Measurements from ENCODE around the gene ECHS1. TPM values are rescaled to one million over a fixed set of nuclear protein-coding genes. Genes with fewer than 3 reads are reported as not detected.

ECHS1 gene
- total and polyA plus RNA-seq, 2 of the 8 experiments (the other 6 are each of a cell fraction or from before 2014, with no cell fraction given): 41.7 to 101 TPM

DNA sequence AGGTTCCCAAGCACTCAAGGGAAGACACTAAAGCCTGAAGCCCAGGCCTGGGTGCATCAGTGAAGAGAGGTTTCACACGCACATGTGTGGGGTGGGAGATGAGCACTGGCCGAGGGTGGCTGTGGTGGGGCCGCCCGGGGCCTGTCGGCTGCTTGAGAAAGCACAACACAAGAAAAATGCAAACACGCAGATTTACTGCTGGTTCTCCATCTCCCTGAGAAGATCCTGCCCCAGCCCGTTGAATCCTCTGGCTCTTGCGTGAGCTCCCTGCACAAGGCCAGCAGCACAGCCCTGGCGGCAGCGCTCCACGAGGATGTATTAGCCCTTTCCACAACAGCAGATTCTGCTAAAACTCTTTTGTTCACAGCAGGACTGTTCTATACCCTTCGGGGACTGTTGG, 58.2 kb downstream of the ECHS1 start:
- DNase-seq (ENCODE audit: low read depth in 1 of 2, low spot score in 2 of 2): no peak
- Histone ChIP-seq H2BK12ac (ENCODE audit: low read depth, low read length) (no peak overlapping the region), H2BK120ac (replicated peaks; ENCODE audit: low read depth, low read length) (no peak overlapping the region), H3K79me2 (ENCODE audit: control insufficient read depth in 1 of 2, insufficient read depth in 2 of 2, low read length in 2 of 2) (no peaks in the 10 kb centered on the region), H3K23ac (ENCODE audit: insufficient read length) (no peak overlapping the region), H4K8ac (ENCODE audit: extremely low read depth, insufficient read depth, low read length) (no peak overlapping the region), H2BK5ac (ENCODE audit: low read depth, low read length) (no peak overlapping the region), H3K4ac (replicated peaks; ENCODE audit: insufficient read length, low read depth, low read length) (no peak overlapping the region), H2AFZ (ENCODE audit: low read length) (no peak overlapping the region), H3K4me3 (ENCODE audit: extremely low read depth in 1 of 4, insufficient read depth in 2 of 4, low read depth in 3 of 4, low read length in 4 of 4) (no peak overlapping the region), H3K23me2 (ENCODE audit: low read depth, low read length) (peaks cover 2% of the 10 kb centered on the region; the same call in 1 of the 2 replicates), H3K4me2 (ENCODE audit: insufficient read depth in 1 of 2, low read depth in 2 of 2, low read length in 2 of 2) (no peak overlapping the region), H2AK5ac (ENCODE audit: low read depth, low read length) (no peak overlapping the region), H3K79me1 (ENCODE audit: low read depth, low read length) (no peaks in the 10 kb centered on the region), H4K5ac (ENCODE audit: insufficient read length, low read depth, low read length) (no peak overlapping the region), H4K20me1 (replicated peaks in 1 of 2; ENCODE audit: control insufficient read depth in 1 of 2, insufficient read depth in 2 of 2, low read length in 2 of 2) (peaks cover 0 to 3% of the 10 kb centered on the region in 2 experiments), H3K18ac (ENCODE audit: extremely low read depth, low read length) (no peak overlapping the region), H3K14ac (ENCODE audit: insufficient read length) (no peak overlapping the region), H4K91ac (replicated peaks; ENCODE audit: insufficient read length, low read length) (no peak overlapping the region), H3K36me3 (ENCODE audit: control insufficient read depth in 2 of 4, insufficient read depth in 4 of 4, low read length in 3 of 4) (peaks cover 4 to 19% (median 5%) of the 10 kb centered on the region in 4 experiments; a peak in 7 of 8 replicates), H3K4me1 (replicated peaks in 1 of 4; ENCODE audit: control insufficient read depth in 3 of 4, insufficient read depth in 4 of 4, low read length in 3 of 4) (no peaks in the 10 kb centered on the region; a peak in 1 of 7 replicates), H3K27ac (ENCODE audit: low read depth, low read length) (no peak overlapping the region), H3K9me3 (ENCODE audit: insufficient read depth in 2 of 2, low read depth in 1 of 2, low read length in 1 of 2) (no peaks in the 10 kb centered on the region), H3K27me3 (replicated peaks in 1 of 4; ENCODE audit: control insufficient read depth in 3 of 4, extremely low read depth in 1 of 4, insufficient read depth in 3 of 4, low read length in 3 of 4) (peaks cover 0 to 8% (median 4%) of the 10 kb centered on the region in 4 experiments; a peak in 5 of 7 replicates), H2BK15ac (ENCODE audit: low read length) (no peak overlapping the region), H2BK20ac (ENCODE audit: low read length) (no peak overlapping the region), H3K56ac (replicated peaks; ENCODE audit: insufficient read length, low read depth, low read length) (no peak overlapping the region), H3K9ac (replicated peaks in 1 of 4; ENCODE audit: extremely low read depth in 1 of 4, low read depth in 3 of 4, low read length in 3 of 4) (no peak overlapping the region)
- CTCF ChIA-PET (ENCODE audit: partially characterized antibody): interaction anchor here (0.9 to 3.5 kb wide), 8 partner anchors 9 to 94 kb away, joined by 3 to 23 read pairs (median 6); partner anchors contain the start of gene PRAP1
- POLR2A ChIA-PET (ENCODE audit: partially characterized antibody): interaction anchor here (0.6 to 1.3 kb wide), 2 partner anchors 47 to 57 kb away, joined by 3 to 4 read pairs; no protein-coding TSS in a partner anchor
- FAIRE-seq: no peak
- 90% methylated on average over 12 of the region's 12 CpGs; no CpG with 5 or more reads in 1 of the 2 experiments for WGBS, 2 experiments (ENCODE audit: extremely low coverage in 1 of 2, insufficient coverage in 1 of 2, insufficient read length in 1 of 2, insufficient replicate concordance in 2 of 2, low coverage in 1 of 2, low lambda C conversion rate in 2 of 2, missing lambda C conversion rate in 1 of 2)
- TF ChIP-seq TCF12 (IDR thresholded peaks at IDR 0.05; ENCODE audit: low read depth, low read length) (no peak), NANOG (IDR thresholded peaks at IDR 0.05; ENCODE audit: insufficient read depth, low read depth, low read length, poor library complexity, severe bottlenecking) (no peak), FOSL1 (IDR thresholded peaks at IDR 0.05; ENCODE audit: insufficient read depth, low read depth, low read length) (no peak), TBP (IDR thresholded peaks at IDR 0.05; ENCODE audit: low read depth, low read length) (no peak), POLR2AphosphoS5 (IDR thresholded peaks at IDR 0.05; ENCODE audit: low read depth, low read length) (no peak), CBX8 (IDR thresholded peaks at IDR 0.05; ENCODE audit: borderline replicate concordance, low read depth, low read length) (no peak), CBX5 (IDR thresholded peaks at IDR 0.05; ENCODE audit: low read depth, low read length) (no peak), YY1 (IDR thresholded peaks at IDR 0.05; ENCODE audit: low read depth, low read length) (no peak), SIN3A (conservative IDR thresholded peaks at IDR 0.05 in 1 of 2, IDR thresholded peaks at IDR 0.05 in 1 of 2; ENCODE audit: low read depth in 1 of 2, low read length in 2 of 2) (no peak), SP2 (IDR thresholded peaks at IDR 0.05; ENCODE audit: low read length) (no peak)
- TF ChIP-seq, protein P1, sequence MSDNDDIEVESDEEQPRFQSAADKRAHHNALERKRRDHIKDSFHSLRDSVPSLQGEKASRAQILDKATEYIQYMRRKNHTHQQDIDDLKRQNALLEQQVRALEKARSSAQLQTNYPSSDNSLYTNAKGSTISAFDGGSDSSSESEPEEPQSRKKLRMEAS (IDR thresholded peaks at IDR 0.05): no peak
- TF ChIP-seq, protein P2, sequence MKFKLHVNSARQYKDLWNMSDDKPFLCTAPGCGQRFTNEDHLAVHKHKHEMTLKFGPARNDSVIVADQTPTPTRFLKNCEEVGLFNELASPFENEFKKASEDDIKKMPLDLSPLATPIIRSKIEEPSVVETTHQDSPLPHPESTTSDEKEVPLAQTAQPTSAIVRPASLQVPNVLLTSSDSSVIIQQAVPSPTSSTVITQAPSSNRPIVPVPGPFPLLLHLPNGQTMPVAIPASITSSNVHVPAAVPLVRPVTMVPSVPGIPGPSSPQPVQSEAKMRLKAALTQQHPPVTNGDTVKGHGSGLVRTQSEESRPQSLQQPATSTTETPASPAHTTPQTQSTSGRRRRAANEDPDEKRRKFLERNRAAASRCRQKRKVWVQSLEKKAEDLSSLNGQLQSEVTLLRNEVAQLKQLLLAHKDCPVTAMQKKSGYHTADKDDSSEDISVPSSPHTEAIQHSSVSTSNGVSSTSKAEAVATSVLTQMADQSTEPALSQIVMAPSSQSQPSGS (IDR thresholded peaks at IDR 0.05; ENCODE audit: low read length): no peak
